ENCODE measurements around the gene ATP5PF. TPM values are rescaled to one million over a fixed set of nuclear protein-coding genes. Genes with fewer than 3 reads are reported as not detected.

The ATP5PF gene
- total and polyA plus RNA-seq, 10 of the 15 experiments (the other 5 are each of a cell fraction or from before 2014, with no cell fraction given), result 103 to 1,604 (median 487) TPM

DNA sequence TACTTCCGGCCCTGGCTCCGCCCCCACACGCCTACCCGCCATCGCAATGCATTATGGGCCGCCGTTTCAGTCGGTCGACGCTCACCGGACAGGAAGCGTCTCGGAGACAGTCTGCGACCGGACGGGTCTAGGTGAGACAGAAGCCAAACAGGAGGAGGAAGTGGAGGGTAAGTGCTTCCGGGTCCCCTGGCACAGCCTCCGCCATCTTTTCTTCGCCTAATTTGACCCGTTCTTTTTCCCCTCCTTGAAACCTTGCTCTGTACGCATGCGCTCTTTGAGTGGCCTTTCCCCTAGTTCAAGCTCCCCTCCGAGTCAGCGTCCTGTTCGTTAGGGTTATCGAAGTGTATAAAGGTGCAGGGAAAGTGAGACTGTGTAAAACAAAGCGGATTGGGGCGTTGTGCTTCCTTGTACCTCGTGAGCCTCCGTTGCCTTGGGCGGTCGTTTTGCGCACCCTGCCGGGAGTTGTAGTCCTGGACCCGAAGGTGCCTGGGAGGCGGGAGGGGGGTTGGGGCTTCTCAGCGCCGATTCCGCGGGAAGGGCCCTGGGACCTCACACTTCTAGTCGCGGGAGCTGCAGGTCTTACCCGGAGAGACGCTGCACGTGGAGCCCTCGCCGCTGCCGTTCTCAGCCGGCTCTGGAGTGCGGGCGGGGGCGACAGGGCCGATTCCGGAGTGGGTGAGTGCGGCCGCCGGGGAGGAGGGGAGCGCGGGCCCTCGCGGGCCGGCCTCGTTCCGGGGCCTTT, at the start of gene ATP5PF, which contains the start of gene GABPA (continued):
- TF ChIP-seq, protein P1, sequence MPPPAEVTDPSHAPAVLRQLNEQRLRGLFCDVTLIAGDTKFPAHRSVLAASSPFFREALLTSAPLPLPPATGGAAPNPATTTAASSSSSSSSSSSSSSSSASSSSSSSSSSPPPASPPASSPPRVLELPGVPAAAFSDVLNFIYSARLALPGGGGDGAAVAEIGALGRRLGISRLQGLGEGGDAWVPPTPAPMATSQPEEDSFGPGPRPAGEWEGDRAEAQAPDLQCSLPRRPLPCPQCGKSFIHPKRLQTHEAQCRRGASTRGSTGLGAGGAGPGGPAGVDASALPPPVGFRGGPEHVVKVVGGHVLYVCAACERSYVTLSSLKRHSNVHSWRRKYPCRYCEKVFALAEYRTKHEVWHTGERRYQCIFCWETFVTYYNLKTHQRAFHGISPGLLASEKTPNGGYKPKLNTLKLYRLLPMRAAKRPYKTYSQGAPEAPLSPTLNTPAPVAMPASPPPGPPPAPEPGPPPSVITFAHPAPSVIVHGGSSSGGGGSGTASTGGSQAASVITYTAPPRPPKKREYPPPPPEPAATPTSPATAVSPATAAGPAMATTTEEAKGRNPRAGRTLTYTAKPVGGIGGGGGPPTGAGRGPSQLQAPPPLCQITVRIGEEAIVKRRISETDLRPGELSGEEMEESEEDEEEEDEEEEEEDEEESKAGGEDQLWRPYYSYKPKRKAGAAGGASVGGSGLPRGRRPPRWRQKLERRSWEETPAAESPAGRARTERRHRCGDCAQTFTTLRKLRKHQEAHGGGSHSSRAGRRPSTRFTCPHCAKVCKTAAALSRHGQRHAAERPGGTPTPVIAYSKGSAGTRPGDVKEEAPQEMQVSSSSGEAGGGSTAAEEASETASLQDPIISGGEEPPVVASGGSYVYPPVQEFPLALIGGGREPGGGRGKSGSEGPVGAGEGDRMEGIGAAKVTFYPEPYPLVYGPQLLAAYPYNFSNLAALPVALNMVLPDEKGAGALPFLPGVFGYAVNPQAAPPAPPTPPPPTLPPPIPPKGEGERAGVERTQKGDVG (CRISPR knock-in tag; IDR thresholded peaks at IDR 0.05), result no peak
- TF ChIP-seq BACH1 (IDR thresholded peaks at IDR 0.05; ENCODE audit: borderline replicate concordance), result no peak
- TF ChIP-seq PML (IDR thresholded peaks at IDR 0.05; ENCODE audit: low read length), result peak; percentile 80; the same call in 1 of the 2 replicates
- TF ChIP-seq, protein P2, sequence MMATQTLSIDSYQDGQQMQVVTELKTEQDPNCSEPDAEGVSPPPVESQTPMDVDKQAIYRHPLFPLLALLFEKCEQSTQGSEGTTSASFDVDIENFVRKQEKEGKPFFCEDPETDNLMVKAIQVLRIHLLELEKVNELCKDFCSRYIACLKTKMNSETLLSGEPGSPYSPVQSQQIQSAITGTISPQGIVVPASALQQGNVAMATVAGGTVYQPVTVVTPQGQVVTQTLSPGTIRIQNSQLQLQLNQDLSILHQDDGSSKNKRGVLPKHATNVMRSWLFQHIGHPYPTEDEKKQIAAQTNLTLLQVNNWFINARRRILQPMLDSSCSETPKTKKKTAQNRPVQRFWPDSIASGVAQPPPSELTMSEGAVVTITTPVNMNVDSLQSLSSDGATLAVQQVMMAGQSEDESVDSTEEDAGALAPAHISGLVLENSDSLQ (IDR thresholded peaks at IDR 0.05), result peak; percentile 80
- no peak for TF ChIP-seq PAX8 (IDR thresholded peaks at IDR 0.05)
- no peak for TF ChIP-seq ZNF217 (IDR thresholded peaks at IDR 0.05)
- 0 out of 2 replicates have a peak, but pooled peaks have one; percentile 0 for TF ChIP-seq MEF2A (IDR thresholded peaks at IDR 0.05; ENCODE audit: insufficient read depth, low read depth, low read length)
- TF ChIP-seq CEBPB (IDR thresholded peaks at IDR 0.05; ENCODE audit: borderline replicate concordance in 1 of 2, low read depth in 2 of 2, low read length in 2 of 2), result peak in 1 of 2 experiments; percentile 9; a peak in 1 of 4 replicates
- no peak for TF ChIP-seq ZNF622 (IDR thresholded peaks at IDR 0.05)
- no peak for TF ChIP-seq CBX3 (IDR thresholded peaks at IDR 0.05; ENCODE audit: borderline replicate concordance, low read depth)
- TF ChIP-seq, protein P3, sequence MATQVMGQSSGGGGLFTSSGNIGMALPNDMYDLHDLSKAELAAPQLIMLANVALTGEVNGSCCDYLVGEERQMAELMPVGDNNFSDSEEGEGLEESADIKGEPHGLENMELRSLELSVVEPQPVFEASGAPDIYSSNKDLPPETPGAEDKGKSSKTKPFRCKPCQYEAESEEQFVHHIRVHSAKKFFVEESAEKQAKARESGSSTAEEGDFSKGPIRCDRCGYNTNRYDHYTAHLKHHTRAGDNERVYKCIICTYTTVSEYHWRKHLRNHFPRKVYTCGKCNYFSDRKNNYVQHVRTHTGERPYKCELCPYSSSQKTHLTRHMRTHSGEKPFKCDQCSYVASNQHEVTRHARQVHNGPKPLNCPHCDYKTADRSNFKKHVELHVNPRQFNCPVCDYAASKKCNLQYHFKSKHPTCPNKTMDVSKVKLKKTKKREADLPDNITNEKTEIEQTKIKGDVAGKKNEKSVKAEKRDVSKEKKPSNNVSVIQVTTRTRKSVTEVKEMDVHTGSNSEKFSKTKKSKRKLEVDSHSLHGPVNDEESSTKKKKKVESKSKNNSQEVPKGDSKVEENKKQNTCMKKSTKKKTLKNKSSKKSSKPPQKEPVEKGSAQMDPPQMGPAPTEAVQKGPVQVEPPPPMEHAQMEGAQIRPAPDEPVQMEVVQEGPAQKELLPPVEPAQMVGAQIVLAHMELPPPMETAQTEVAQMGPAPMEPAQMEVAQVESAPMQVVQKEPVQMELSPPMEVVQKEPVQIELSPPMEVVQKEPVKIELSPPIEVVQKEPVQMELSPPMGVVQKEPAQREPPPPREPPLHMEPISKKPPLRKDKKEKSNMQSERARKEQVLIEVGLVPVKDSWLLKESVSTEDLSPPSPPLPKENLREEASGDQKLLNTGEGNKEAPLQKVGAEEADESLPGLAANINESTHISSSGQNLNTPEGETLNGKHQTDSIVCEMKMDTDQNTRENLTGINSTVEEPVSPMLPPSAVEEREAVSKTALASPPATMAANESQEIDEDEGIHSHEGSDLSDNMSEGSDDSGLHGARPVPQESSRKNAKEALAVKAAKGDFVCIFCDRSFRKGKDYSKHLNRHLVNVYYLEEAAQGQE (IDR thresholded peaks at IDR 0.05; ENCODE audit: low read depth, low read length), result no peak
- no peak; the same call in 1 of the 2 replicates for TF ChIP-seq NFIC (IDR thresholded peaks at IDR 0.05; ENCODE audit: low read depth, low read length)
- TF ChIP-seq DPF2 (IDR thresholded peaks at IDR 0.05), result peak; percentile 77; the same call in 1 of the 2 replicates
- TF ChIP-seq ZNF384 (IDR thresholded peaks at IDR 0.05; ENCODE audit: borderline replicate concordance, low read depth, low read length), result no peak
- no peak for TF ChIP-seq KAT2A (conservative IDR thresholded peaks at IDR 0.05; ENCODE audit: control insufficient read depth, low read depth, low read length)
- TF ChIP-seq BRCA1 (IDR thresholded peaks at IDR 0.05; ENCODE audit: low read depth, low read length), result no peak
- peak; percentile 68 for TF ChIP-seq SIN3A (IDR thresholded peaks at IDR 0.05; ENCODE audit: low read depth, low read length)
- peak; percentile 18; the same call in 1 of the 2 replicates for TF ChIP-seq JUND (IDR thresholded peaks at IDR 0.05; ENCODE audit: low read depth, low read length)
- TF ChIP-seq, protein P4, sequence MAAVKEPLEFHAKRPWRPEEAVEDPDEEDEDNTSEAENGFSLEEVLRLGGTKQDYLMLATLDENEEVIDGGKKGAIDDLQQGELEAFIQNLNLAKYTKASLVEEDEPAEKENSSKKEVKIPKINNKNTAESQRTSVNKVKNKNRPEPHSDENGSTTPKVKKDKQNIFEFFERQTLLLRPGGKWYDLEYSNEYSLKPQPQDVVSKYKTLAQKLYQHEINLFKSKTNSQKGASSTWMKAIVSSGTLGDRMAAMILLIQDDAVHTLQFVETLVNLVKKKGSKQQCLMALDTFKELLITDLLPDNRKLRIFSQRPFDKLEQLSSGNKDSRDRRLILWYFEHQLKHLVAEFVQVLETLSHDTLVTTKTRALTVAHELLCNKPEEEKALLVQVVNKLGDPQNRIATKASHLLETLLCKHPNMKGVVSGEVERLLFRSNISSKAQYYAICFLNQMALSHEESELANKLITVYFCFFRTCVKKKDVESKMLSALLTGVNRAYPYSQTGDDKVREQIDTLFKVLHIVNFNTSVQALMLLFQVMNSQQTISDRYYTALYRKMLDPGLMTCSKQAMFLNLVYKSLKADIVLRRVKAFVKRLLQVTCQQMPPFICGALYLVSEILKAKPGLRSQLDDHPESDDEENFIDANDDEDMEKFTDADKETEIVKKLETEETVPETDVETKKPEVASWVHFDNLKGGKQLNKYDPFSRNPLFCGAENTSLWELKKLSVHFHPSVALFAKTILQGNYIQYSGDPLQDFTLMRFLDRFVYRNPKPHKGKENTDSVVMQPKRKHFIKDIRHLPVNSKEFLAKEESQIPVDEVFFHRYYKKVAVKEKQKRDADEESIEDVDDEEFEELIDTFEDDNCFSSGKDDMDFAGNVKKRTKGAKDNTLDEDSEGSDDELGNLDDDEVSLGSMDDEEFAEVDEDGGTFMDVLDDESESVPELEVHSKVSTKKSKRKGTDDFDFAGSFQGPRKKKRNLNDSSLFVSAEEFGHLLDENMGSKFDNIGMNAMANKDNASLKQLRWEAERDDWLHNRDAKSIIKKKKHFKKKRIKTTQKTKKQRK (IDR thresholded peaks at IDR 0.05; ENCODE audit: low read depth, low read length), result no peak
